Measurements from ENCODE around the gene TMCC3. TPM values are rescaled to one million over a fixed set of nuclear protein-coding genes. Genes with fewer than 3 reads are reported as not detected.

Gene TMCC3
- total and polyA plus RNA-seq, 2 donors from 2014 or later: 6.7 to 14.7 TPM

- Histone ChIP-seq H3K27me3 (ENCODE audit: control insufficient read depth, insufficient read depth, low read length) (no peaks in the 10 kb centered on the region), H3K9ac (ENCODE audit: low read length in 3 of 3) (no peak overlapping the region), H3K9me3 (ENCODE audit: control insufficient read depth in 2 of 3, insufficient read depth in 1 of 3, low read length in 3 of 3) (no peaks in the 10 kb centered on the region), H3K4me3 (ENCODE audit: low read length in 3 of 3) (no peak overlapping the region), H3K27ac (ENCODE audit: low read depth in 2 of 2, low read length in 2 of 2) (peak overlapping the region in 1 of 2 donors; percentile 33), H3K36me3 (ENCODE audit: control insufficient read depth in 2 of 3, insufficient read depth in 3 of 3, low read length in 3 of 3) (no peaks in the 10 kb centered on the region), H3K4me1 (ENCODE audit: control insufficient read depth in 2 of 3, insufficient read depth in 2 of 3, low read depth in 1 of 3, low read length in 3 of 3) (peaks cover 3 to 29% (median 14%) of the 10 kb centered on the region in 3 donors)
- no peak for TF ChIP-seq CTCF (IDR thresholded peaks at IDR 0.05; ENCODE audit: borderline replicate concordance, extremely low read depth, insufficient read depth)
- FAIRE-seq (no peak), DNase-seq (no peak)
- intact Hi-C loops (cut with DNase I): no loop called here
Measured at GRCh38 chr12:94623161-94623920, 27.0 kb downstream of the TMCC3 start.

- intact Hi-C loops (cut with DNase I): no loop called here
- Histone ChIP-seq H3K4me1 (ENCODE audit: control insufficient read depth in 2 of 3, insufficient read depth in 2 of 3, low read depth in 1 of 3, low read length in 3 of 3) (peaks cover 3 to 29% (median 10%) of the 10 kb centered on the region in 3 donors), H3K36me3 (ENCODE audit: control insufficient read depth in 2 of 3, insufficient read depth in 3 of 3, low read length in 3 of 3) (no peaks in the 10 kb centered on the region), H3K27ac (ENCODE audit: low read depth in 2 of 2, low read length in 2 of 2) (peak overlapping the region; percentile 68 to 85), H3K4me3 (ENCODE audit: low read length in 3 of 3) (peak overlapping the region in 2 of 3 donors; percentile 4 to 60), H3K9me3 (ENCODE audit: control insufficient read depth in 2 of 3, insufficient read depth in 1 of 3, low read length in 3 of 3) (no peaks in the 10 kb centered on the region), H3K9ac (ENCODE audit: low read length in 3 of 3) (no peak overlapping the region), H3K27me3 (ENCODE audit: control insufficient read depth, insufficient read depth, low read length) (no peaks in the 10 kb centered on the region)
- FAIRE-seq (no peak), DNase-seq (peak in 2 of 5 donors; percentile 63 to 85)
- no peak for TF ChIP-seq CTCF (IDR thresholded peaks at IDR 0.05; ENCODE audit: borderline replicate concordance, extremely low read depth, insufficient read depth)
Measured at GRCh38 chr12:94622475-94622874, 27.9 kb downstream of the TMCC3 start.

- DNase-seq (peak in 1 of 5 donors; percentile 37), FAIRE-seq (no peak)
- Histone ChIP-seq H3K36me3 (ENCODE audit: control insufficient read depth in 2 of 3, insufficient read depth in 3 of 3, low read length in 3 of 3) (no peaks in the 10 kb centered on the region), H3K9ac (ENCODE audit: low read length in 3 of 3) (peak overlapping the region in 2 of 3 donors; percentile 8 to 52), H3K4me1 (ENCODE audit: control insufficient read depth in 2 of 3, insufficient read depth in 2 of 3, low read depth in 1 of 3, low read length in 3 of 3) (peaks cover 8 to 33% (median 15%) of the 10 kb centered on the region in 3 donors), H3K27ac (ENCODE audit: low read depth in 2 of 2, low read length in 2 of 2) (peak overlapping the region; percentile 68 to 85), H3K9me3 (ENCODE audit: control insufficient read depth in 2 of 3, insufficient read depth in 1 of 3, low read length in 3 of 3) (no peaks in the 10 kb centered on the region), H3K27me3 (ENCODE audit: control insufficient read depth, insufficient read depth, low read length) (no peaks in the 10 kb centered on the region), H3K4me3 (ENCODE audit: low read length in 3 of 3) (peak overlapping the region; percentile 17 to 64 (median 60))
- intact Hi-C loops (cut with DNase I): no loop called here
- no peak for TF ChIP-seq CTCF (IDR thresholded peaks at IDR 0.05; ENCODE audit: borderline replicate concordance, extremely low read depth, insufficient read depth)
Measured at GRCh38 chr12:94621662-94622359, 28.5 kb downstream of the TMCC3 start.
